Tibial nerve (tissue), 4 donors: ENCODE data around the gene RASD2. TPM values are rescaled to one million over a fixed set of nuclear protein-coding genes. Genes with fewer than 3 reads are reported as not detected.

ENCODE experiments used
- DNase-seq, 2 donors: peaks; one replicate each; pipeline ENCODE4 v3.0.0-alpha.2; 2019; ENCODE audit warnings: low spot score in 2 of 2
- H3K27ac ChIP-seq, 4 donors: fragments of 200-600 bp; sonication (generic) in 3 of 4; one replicate each; pipeline ENCODE4 v1.5.1; 2017 to 2019; ENCODE audit warnings: mild to moderate bottlenecking in 1 of 4
- H3K27me3 ChIP-seq, 2 donors: fragments of 200-600 bp; sonication (generic) in 1 of 2; one replicate each; pipeline versions ENCODE4 v1.5.1 to v1.6.0; 2017 to 2019
- H3K36me3 ChIP-seq, 3 donors: fragments of 200-600 bp; sonication (generic); one replicate each; pipeline ENCODE4 v1.5.1; 2018 to 2019
- H3K4me1 ChIP-seq, 4 donors: fragments of 200-600 bp; sonication (generic) in 3 of 4; one replicate each; pipeline ENCODE4 v1.5.1; 2017 to 2019
- H3K4me3 ChIP-seq, 4 donors: fragments of 200-600 bp; sonication (generic) in 3 of 4; one replicate each; pipeline ENCODE4 v1.5.1; 2017 to 2019; ENCODE audit warnings: mild to moderate bottlenecking in 1 of 4, moderate library complexity in 1 of 4
- H3K9me3 ChIP-seq, 4 donors: fragments of 200-600 bp; sonication (generic) in 3 of 4; one replicate each; pipeline ENCODE4 v1.5.1; 2017 to 2019
- EP300 ChIP-seq, 2 donors: sonication (generic); formaldehyde crosslinking; IDR thresholded peaks; one replicate each; pipeline ENCODE4 v1.6.1; 2017; ENCODE audit warnings: antibody characterized with exemption in 2 of 2, mild to moderate bottlenecking in 1 of 2
- POLR2A ChIP-seq, 2 donors: fragments of 450-650 bp; IDR thresholded peaks; one replicate each; pipeline ENCODE4 v1.6.1; 2017; ENCODE audit warnings: antibody characterized with exemption in 2 of 2, mild to moderate bottlenecking in 2 of 2, moderate library complexity in 2 of 2
- WGBS, 2 donors: methylation state at CpG; one replicate each; pipeline ENCODE4 v1.1.5; 2018; 5-methylcytosine and 5-hydroxymethylcytosine counted together
- total RNA-seq, 4 donors: library from RNA; depleted of rRNA; stranded (reverse); fragments of >200 nt; gene quantifications; one replicate each; pipeline ENCODE4 v1.1.0, GENCODE V29; 2016
- TF ChIP-seq, protein P1 (sequence below), 5 experiments: fragments of 200-600 bp in 3 of 5; fragments of 450-650 bp in 2 of 5; sonication (generic) in 3 of 5; IDR thresholded peaks; one replicate each; pipeline ENCODE4 v1.5.1; 2016 to 2019; ENCODE audit warnings: antibody characterized with exemption in 5 of 5, mild to moderate bottlenecking in 3 of 5, moderate library complexity in 2 of 5

Gene RASD2
- total RNA-seq, 4 donors from 2014 or later: 0.20 to 1.5 (median 0.40) TPM

DNA sequence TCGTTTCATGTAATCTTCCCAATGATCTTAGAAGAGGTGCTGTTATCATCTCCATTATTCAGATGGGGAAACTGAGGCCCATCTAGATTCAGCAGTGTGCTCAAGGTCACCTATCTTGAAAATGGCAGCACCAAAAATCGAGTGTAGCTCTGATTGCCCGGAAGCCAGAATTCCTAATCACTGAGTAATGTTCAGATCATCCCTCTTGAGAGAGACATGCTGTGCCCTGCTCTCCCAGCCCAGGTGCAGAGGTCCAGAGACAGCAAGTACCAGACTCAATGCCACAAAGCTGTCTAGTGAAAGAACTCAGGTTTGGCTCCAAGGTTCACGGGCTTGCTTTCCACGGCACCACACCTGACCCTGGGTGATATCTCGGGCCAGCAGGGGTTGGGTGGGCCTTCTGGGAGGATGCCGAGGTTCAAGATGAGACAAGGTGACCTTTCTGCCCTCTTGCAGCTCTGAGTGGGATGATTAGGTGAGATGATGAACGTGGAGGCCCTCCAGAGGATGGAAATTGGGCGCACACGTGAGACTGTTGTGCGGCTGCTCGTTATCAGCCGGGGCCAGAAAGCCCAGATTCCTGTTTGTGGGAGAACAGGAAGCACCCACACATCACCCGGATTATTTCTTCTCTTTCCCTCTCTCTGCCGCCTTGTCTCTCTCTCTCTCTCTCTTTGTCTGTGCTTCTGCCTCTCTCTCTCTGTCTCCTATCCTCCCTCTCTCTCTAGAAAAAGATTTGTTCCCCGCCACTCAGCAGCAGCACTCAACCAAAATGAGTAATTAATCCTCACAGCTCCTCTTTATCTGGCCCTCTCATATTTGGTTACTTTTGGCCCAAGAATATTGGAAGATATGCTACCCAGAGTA lies 19.0 kb upstream of the RASD2 start:
- no peaks in the 10 kb centered on the region for H3K9me3 ChIP-seq
- DNase-seq: no peak
- 58% methylated on average over 16 of the region's 16 CpGs for WGBS, 2 donors
- peaks cover 0 to 44% of the 10 kb centered on the region in 2 donors for H3K27me3 ChIP-seq
- no peak overlapping the region for H3K4me3 ChIP-seq
- H3K27ac ChIP-seq: no peak overlapping the region
- TF ChIP-seq POLR2A (IDR thresholded peaks at IDR 0.05): no peak
- H3K4me1 ChIP-seq: peaks cover 0 to 3% (median 0%) of the 10 kb centered on the region in 4 donors
- H3K36me3 ChIP-seq: no peaks in the 10 kb centered on the region

DNA sequence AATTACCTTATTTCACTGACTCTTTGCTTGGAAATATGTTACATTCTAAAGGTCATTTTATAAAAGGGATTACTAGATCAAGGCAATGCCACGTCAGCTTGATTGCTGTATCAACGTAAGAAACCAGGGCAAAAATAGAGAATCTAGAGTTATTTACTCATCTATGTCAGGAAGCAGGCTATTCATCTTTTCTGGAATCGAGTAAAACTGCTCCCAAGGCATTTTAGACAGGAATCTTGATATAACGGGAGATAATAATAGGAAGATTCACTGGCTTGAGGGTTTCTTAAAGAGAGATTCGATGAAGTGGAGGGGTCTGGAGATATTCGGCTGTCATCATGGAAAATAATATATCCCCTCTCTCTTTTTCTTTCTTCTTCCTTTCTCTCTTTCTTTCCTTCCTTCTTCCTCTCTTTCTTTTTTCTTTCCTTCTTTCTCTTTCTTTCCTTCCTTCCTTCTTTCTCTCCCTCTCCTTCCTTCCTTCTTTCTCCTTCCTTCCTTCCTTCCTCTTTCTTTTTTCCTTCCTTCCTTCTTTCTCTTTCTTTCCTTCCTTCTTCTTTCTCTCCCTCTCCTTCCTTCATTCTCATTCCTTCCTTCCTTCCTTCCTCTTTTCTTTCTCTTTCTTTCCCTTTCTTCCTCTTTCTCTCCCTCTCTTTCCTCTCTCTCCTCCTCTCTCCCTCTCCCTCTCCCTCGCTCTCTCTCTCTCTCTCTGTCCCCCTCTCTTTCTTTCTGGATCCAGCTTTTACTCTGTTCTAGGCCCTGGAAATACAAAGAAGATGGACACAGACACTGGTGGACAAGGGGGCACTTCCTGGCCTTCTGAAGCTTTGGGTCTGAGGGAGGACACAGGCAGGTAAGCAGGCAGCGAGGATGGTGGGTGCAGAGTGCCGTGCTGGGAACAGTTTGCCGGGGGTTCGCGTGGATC lies 18.1 kb upstream of the RASD2 start:
- Histone ChIP-seq H3K9me3 (no peaks in the 10 kb centered on the region), H3K4me3 (no peak overlapping the region), H3K27me3 (peaks cover 0 to 35% of the 10 kb centered on the region in 2 donors), H3K4me1 (peaks cover 0 to 3% (median 0%) of the 10 kb centered on the region in 4 donors), H3K27ac (no peak overlapping the region), H3K36me3 (no peaks in the 10 kb centered on the region)
- TF ChIP-seq EP300 (IDR thresholded peaks at IDR 0.05): no peak
- no peak for TF ChIP-seq POLR2A (IDR thresholded peaks at IDR 0.05)
- TF ChIP-seq, protein P1, sequence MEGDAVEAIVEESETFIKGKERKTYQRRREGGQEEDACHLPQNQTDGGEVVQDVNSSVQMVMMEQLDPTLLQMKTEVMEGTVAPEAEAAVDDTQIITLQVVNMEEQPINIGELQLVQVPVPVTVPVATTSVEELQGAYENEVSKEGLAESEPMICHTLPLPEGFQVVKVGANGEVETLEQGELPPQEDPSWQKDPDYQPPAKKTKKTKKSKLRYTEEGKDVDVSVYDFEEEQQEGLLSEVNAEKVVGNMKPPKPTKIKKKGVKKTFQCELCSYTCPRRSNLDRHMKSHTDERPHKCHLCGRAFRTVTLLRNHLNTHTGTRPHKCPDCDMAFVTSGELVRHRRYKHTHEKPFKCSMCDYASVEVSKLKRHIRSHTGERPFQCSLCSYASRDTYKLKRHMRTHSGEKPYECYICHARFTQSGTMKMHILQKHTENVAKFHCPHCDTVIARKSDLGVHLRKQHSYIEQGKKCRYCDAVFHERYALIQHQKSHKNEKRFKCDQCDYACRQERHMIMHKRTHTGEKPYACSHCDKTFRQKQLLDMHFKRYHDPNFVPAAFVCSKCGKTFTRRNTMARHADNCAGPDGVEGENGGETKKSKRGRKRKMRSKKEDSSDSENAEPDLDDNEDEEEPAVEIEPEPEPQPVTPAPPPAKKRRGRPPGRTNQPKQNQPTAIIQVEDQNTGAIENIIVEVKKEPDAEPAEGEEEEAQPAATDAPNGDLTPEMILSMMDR (IDR thresholded peaks at IDR 0.05): no peak
- no peak for DNase-seq
- WGBS, 2 donors: 62 to 66% methylated on average over 12 of the region's 12 CpGs

DNA sequence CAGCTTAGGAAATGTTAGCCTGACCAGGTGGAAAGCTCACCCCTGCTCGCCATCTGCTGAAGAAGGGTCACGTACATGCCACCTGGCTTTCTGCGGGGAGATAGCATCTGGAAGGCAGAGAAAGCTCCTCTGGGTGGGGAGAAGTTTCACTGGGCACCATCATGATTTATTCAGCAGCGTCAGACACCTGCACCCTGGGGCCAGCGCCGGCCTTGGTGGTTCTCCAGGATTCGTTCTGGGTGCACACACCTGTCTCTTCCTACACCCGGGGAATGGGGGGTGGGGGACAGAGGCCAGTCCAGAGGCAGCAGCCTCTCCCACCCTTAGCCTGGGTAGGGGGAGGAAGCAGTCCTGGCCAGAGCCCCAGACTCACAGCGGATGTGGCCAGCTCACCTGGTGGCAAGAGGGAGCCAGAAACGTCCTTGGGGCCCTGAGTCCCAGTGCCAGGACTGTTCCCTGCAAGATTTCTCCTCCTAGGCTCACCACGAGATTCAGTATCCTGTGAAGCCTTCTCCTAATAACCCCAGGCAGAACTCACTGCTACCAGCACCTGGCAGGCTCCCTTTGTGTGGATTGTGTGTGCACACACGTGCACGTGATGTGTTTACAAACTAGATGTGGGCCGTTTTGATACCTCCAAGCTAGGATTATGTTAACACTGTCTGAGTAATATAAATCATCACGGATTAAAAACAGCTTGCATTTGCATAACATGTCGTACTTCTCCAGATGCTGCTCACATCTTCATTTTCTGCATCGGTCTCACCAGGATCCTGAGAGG lies 17.3 kb upstream of the RASD2 start:
- no peak for DNase-seq
- WGBS, 2 donors: 66 to 67% methylated on average over 13 to 17 of the region's 17 CpGs
- TF ChIP-seq, protein P1 (IDR thresholded peaks at IDR 0.05): no peak
- TF ChIP-seq POLR2A (IDR thresholded peaks at IDR 0.05): no peak
- TF ChIP-seq EP300 (IDR thresholded peaks at IDR 0.05): no peak
- Histone ChIP-seq H3K36me3 (no peaks in the 10 kb centered on the region), H3K4me3 (no peak overlapping the region), H3K4me1 (peaks cover 0 to 3% (median 0%) of the 10 kb centered on the region in 4 donors), H3K27me3 (peaks cover 0 to 26% of the 10 kb centered on the region in 2 donors), H3K27ac (no peak overlapping the region), H3K9me3 (no peaks in the 10 kb centered on the region)

DNA sequence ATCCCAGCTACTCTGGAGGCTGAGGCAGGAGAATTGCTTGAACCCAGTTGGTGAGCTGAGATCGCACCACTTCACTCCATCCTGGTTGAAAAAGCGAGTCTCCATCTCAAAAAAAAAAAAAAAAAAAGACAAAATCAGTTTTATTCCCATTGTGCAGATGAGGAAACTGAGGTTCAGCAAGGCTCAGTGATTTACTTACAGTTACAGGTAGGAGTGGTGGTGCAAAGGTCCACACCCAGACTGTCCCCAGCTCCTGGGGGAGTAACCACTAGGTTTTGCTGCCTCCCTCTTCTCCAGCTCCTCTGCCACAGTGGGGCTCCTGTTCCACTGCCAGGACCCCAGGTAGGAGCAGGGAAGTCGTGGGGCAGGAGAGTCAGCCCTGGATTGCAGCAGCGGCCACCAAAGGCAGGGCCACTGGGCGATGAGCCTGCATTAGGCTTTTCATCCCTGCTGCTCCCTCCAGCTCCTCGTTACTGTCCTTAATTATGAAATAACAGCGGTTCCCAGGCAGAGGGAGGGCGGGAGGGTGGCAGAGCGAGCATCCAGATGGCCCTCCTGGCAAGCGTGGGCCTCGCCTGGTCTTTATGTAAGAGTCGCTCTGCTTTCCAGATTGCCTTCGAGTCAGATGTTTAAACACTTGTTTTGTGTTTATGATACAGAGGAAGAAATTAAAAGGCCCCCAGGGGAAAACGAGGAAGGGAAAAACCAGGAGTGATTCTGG lies 15.5 kb upstream of the RASD2 start:
- Histone ChIP-seq H3K9me3 (peaks cover 0 to 11% (median 0%) of the 10 kb centered on the region in 4 donors), H3K36me3 (no peaks in the 10 kb centered on the region), H3K27ac (no peak overlapping the region), H3K4me3 (no peak overlapping the region), H3K4me1 (peaks cover 0 to 3% (median 0%) of the 10 kb centered on the region in 4 donors), H3K27me3 (peaks cover 0 to 18% of the 10 kb centered on the region in 2 donors)
- DNase-seq: no peak
- TF ChIP-seq, protein P1 (IDR thresholded peaks at IDR 0.05): no peak
- 56 to 58% methylated on average over 14 of the region's 14 CpGs for WGBS, 2 donors
